HFFc6 (cell line): Measurements from ENCODE around the gene ZNF407. TPM values are rescaled to one million over a fixed set of nuclear protein-coding genes. Genes with fewer than 3 reads are reported as not detected.
"Not testable (repeated sequence)": the region's sequence is repeated elsewhere in the genome, so short reads cannot be mapped to it uniquely, and the experiment has no call there.

Experiments
- DNase-seq: peaks from one replicate; pipeline ENCODE4 v3.0.0-alpha.2; 2018
- H3K27ac Mint-ChIP-seq: 2 replicates; pipeline ENCODE4 v1.8.0; 2020; ENCODE audit warnings: mild to moderate bottlenecking, mixed read lengths
- H3K27me3 Mint-ChIP-seq: 2 replicates; pipeline ENCODE4 v1.8.0; 2021; ENCODE audit warnings: mild to moderate bottlenecking, moderate library complexity, mixed read lengths; ENCODE audit not compliant: insufficient read depth
- H3K36me3 Mint-ChIP-seq: 2 replicates; pipeline ENCODE4 v1.8.0; 2021; ENCODE audit warnings: low read depth, mixed read lengths
- H3K4me1 Mint-ChIP-seq: 2 replicates; pipeline ENCODE4 v1.8.0; 2020; ENCODE audit warnings: low read depth, mixed read lengths
- H3K4me3 Mint-ChIP-seq: 2 replicates; pipeline ENCODE4 v1.8.0; 2020; ENCODE audit warnings: mild to moderate bottlenecking, moderate library complexity, mixed read lengths
- H3K9me3 Mint-ChIP-seq: 2 replicates; pipeline ENCODE4 v1.8.0; 2020; ENCODE audit warnings: mild to moderate bottlenecking, mixed read lengths
- CTCF ChIP-seq: fragments of 200-600 bp; sonication (generic); IDR thresholded peaks from 2 replicates; pipeline ENCODE4 v1.5.0; 2021; ENCODE audit warnings: antibody characterized with exemption, mild to moderate bottlenecking
- total RNA-seq, 6 experiments: library from RNA; stranded (reverse); fragmentation: NEBNext Ultra II Directional; extraction: Animal tissue kit (Norgen Biotek cat#: 25700); gene quantifications; 2 replicates in 1 of 6; 3 replicates in 5 of 6; pipeline ENCODE4 v1.2.3, GENCODE V29; 2021

ZNF407 gene
- total RNA-seq, 6 experiments from 2014 or later = 7.9 to 9.7 (median 9.1) TPM

- no peak overlapping the region for H3K27ac Mint-ChIP-seq
- H3K36me3 Mint-ChIP-seq = peaks cover 15% of the 10 kb centered on the region; the same call in 1 of the 2 replicates
- peaks cover 2% of the 10 kb centered on the region; the same call in 1 of the 2 replicates for H3K27me3 Mint-ChIP-seq
- H3K9me3 Mint-ChIP-seq = peaks cover 6% of the 10 kb centered on the region
- TF ChIP-seq CTCF = no peak
- DNase-seq = no peak
- H3K4me1 Mint-ChIP-seq = no peaks in the 10 kb centered on the region
- H3K4me3 Mint-ChIP-seq = no peak overlapping the region
These were observed 369.8 kb downstream of the ZNF407 start for GRCh38 chr18:74967438-74967837.

- no peak for TF ChIP-seq CTCF
- Mint-ChIP-seq H3K27me3 (peaks cover 2% of the 10 kb centered on the region; the same call in 1 of the 2 replicates), H3K9me3 (peaks cover 6% of the 10 kb centered on the region), H3K4me3 (no peak overlapping the region), H3K4me1 (no peaks in the 10 kb centered on the region), H3K27ac (no peak overlapping the region), H3K36me3 (peaks cover 15% of the 10 kb centered on the region; the same call in 1 of the 2 replicates)
- DNase-seq = no peak
These were observed 370.3 kb downstream of the ZNF407 start for GRCh38 chr18:74967979-74968378.

GRCh38 chr18:74971358-74971757, 373.7 kb downstream of the ZNF407 start:
- H3K4me1 Mint-ChIP-seq, H3K36me3 Mint-ChIP-seq, DNase-seq, H3K9me3 Mint-ChIP-seq, H3K27ac Mint-ChIP-seq, H3K4me3 Mint-ChIP-seq, H3K27me3 Mint-ChIP-seq: not testable (repeated sequence)

GRCh38 chr18:74971776-74972175, 374.1 kb downstream of the ZNF407 start:
- H3K36me3 Mint-ChIP-seq, DNase-seq, H3K27ac Mint-ChIP-seq, H3K4me3 Mint-ChIP-seq, H3K9me3 Mint-ChIP-seq, H3K27me3 Mint-ChIP-seq, H3K4me1 Mint-ChIP-seq: not testable (repeated sequence)

GRCh38 chr18:74972354-74972753, 374.7 kb downstream of the ZNF407 start:
- no peak for DNase-seq
- Mint-ChIP-seq H3K36me3 (no peaks in the 10 kb centered on the region), H3K4me1 (no peaks in the 10 kb centered on the region; the same call in 1 of the 2 replicates), H3K27ac (no peak overlapping the region), H3K27me3 (peaks cover 1% of the 10 kb centered on the region; the same call in 1 of the 2 replicates), H3K4me3 (no peak overlapping the region), H3K9me3 (no peaks in the 10 kb centered on the region)
- TF ChIP-seq CTCF = no peak

GRCh38 chr18:74975001-74975400, 377.3 kb downstream of the ZNF407 start:
- Mint-ChIP-seq H3K4me1 (no peaks in the 10 kb centered on the region; the same call in 1 of the 2 replicates), H3K36me3 (no peaks in the 10 kb centered on the region), H3K27me3 (no peaks in the 10 kb centered on the region), H3K27ac (no peak overlapping the region), H3K4me3 (no peak overlapping the region), H3K9me3 (no peaks in the 10 kb centered on the region)
- TF ChIP-seq CTCF = no peak
- DNase-seq = no peak
